ENCODE results near the gene OTX1. TPM values are rescaled to one million over a fixed set of nuclear protein-coding genes. Genes with fewer than 3 reads are reported as not detected.

OTX1 gene
- total and polyA plus RNA-seq, 9 of the 15 experiments (the other 6 are each of a cell fraction or from before 2014, with no cell fraction given) = 0.18 to 7.1 (median 0.58) TPM

DNA sequence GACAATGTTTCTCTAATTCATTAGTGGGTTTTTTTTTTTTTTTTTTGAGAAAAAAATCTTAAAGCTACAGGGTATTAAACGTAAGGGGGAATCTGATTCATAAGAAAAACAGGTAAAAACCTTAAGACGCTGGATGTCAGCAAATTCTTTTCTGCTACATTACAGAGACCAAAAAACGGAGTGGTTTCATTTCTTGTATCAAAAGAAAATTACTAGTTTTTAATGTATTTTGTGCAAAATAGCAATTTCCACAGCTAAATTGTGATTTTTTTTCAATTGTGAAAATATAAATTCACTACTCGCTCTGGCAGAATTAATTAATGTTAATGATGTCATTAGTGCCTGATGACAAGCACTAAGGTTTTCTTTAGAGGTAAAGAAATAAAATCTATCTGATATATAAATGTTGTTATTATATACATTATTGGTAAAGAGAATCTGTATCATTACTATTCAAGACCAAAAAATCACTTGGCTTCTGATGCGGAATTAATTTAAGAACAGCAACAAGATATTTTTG is 9.9 kb downstream of the OTX1 start:
- FAIRE-seq (no peak), DNase-seq (ENCODE audit: extremely low read depth in 1 of 4, low spot score in 3 of 4) (no peak), ATAC-seq (no peak)
- no TSS peak for BruUV-seq (replicated peaks)
- H3K9me3 ChIP-seq (replicated peaks; ENCODE audit: control insufficient read depth, insufficient read depth, low read depth, low read length) = peaks cover 8% of the 10 kb centered on the region; the same call in 1 of the 2 replicates
- in situ Hi-C loops (cut with MboI) = no loop called here
- H4K20me1 ChIP-seq (replicated peaks; ENCODE audit: control insufficient read depth, insufficient read depth, low read length) = no peaks in the 10 kb centered on the region
- 37% methylated on average over 5 of the region's 5 CpGs for WGBS (ENCODE audit: insufficient coverage, low coverage, missing lambda C conversion rate)
- no peak overlapping the region for H2AFZ ChIP-seq (ENCODE audit: low read depth, low read length)
- ChIA-PET CTCF (ENCODE audit: low intra/inter-chr PET ratio) (no interaction called here), POLR2A (no interaction called here)
- TF ChIP-seq POLR2A (conservative IDR thresholded peaks at IDR 0.05) = no peak
- no peak for TF ChIP-seq POLR2G (IDR thresholded peaks at IDR 0.05; ENCODE audit: low read depth, low read length)
- TF ChIP-seq, protein P1, sequence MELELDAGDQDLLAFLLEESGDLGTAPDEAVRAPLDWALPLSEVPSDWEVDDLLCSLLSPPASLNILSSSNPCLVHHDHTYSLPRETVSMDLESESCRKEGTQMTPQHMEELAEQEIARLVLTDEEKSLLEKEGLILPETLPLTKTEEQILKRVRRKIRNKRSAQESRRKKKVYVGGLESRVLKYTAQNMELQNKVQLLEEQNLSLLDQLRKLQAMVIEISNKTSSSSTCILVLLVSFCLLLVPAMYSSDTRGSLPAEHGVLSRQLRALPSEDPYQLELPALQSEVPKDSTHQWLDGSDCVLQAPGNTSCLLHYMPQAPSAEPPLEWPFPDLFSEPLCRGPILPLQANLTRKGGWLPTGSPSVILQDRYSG (tag; conservative IDR thresholded peaks at IDR 0.05; ENCODE audit: low read depth) = no peak
- H3K4me1 ChIP-seq (replicated peaks in 1 of 2; ENCODE audit: control insufficient read depth in 2 of 2, insufficient read depth in 2 of 2, low read length in 2 of 2) = no peaks in the 10 kb centered on the region
- H3K27me3 ChIP-seq (ENCODE audit: control insufficient read depth in 2 of 2, insufficient read depth in 2 of 2, low read length in 2 of 2) = no peaks in the 10 kb centered on the region
- no peak overlapping the region for H3K9ac ChIP-seq (ENCODE audit: insufficient read depth in 1 of 2, low read depth in 2 of 2, low read length in 2 of 2)
- H3K4me2 ChIP-seq (ENCODE audit: insufficient read depth, low read length) = no peak overlapping the region
- no peaks in the 10 kb centered on the region for H3K79me2 ChIP-seq (ENCODE audit: control insufficient read depth, insufficient read depth, low read length)
- peaks cover 18% of the 10 kb centered on the region; the same call in 1 of the 3 replicates for H3K36me3 ChIP-seq (ENCODE audit: control insufficient read depth, insufficient read depth, low read length)
- H3K4me3 ChIP-seq = no peak overlapping the region
- no peak overlapping the region for H3K27ac ChIP-seq (ENCODE audit: extremely low read depth, low read depth, low read length)
- intact Hi-C loops (cut with micrococcal nuclease) = no loop called here
- no peaks in the 10 kb centered on the region for H3K9me1 ChIP-seq (ENCODE audit: control insufficient read depth, insufficient read depth, low read length)

DNA sequence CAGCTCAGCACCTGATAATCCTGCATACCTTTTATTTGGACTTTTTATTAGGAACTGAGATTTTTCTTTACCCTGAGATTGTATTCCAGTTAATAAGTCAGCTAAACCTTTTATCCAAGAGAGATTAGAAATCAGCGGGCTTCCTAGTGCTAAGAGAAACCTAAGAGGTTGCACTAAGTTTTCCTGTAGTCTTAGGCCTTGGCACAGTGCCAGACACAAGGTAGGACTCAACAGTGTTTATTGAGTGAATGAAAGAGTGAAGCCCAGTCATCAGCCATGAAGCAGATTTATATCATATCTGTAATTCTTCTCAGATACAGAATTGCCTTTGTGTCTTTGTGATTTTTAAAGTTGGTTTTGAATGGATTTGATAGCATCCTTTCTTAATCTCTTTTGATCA is 13.6 kb downstream of the OTX1 start:
- ATAC-seq (no peak), DNase-seq (ENCODE audit: extremely low read depth in 1 of 4, low spot score in 3 of 4) (peak in 1 of 4 experiments; percentile 31), FAIRE-seq (no peak)
- ChIA-PET POLR2A (no interaction called here), CTCF (ENCODE audit: low intra/inter-chr PET ratio) (no interaction called here)
- TF ChIP-seq TRIM28 (IDR thresholded peaks at IDR 0.05) = no peak
- no peak for TF ChIP-seq ZNF12 (CRISPR knock-in tag; IDR thresholded peaks at IDR 0.05)
- TF ChIP-seq SMAD1 (IDR thresholded peaks at IDR 0.05; ENCODE audit: low read depth, low read length, partially characterized antibody) = peak; percentile 60
- no peak for TF ChIP-seq COPS2 (conservative IDR thresholded peaks at IDR 0.05)
- TF ChIP-seq, protein P2, sequence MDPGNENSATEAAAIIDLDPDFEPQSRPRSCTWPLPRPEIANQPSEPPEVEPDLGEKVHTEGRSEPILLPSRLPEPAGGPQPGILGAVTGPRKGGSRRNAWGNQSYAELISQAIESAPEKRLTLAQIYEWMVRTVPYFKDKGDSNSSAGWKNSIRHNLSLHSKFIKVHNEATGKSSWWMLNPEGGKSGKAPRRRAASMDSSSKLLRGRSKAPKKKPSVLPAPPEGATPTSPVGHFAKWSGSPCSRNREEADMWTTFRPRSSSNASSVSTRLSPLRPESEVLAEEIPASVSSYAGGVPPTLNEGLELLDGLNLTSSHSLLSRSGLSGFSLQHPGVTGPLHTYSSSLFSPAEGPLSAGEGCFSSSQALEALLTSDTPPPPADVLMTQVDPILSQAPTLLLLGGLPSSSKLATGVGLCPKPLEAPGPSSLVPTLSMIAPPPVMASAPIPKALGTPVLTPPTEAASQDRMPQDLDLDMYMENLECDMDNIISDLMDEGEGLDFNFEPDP (CRISPR knock-in tag; IDR thresholded peaks at IDR 0.05) = no peak
- TF ChIP-seq SRSF7 (optimal IDR thresholded peaks at IDR 0.05; ENCODE audit: low read depth, low read length) = no peak
- no peak for TF ChIP-seq ZNF134 (CRISPR knock-in tag; conservative IDR thresholded peaks at IDR 0.05)
- peak; percentile 98 for TF ChIP-seq NFIC (IDR thresholded peaks at IDR 0.05)
- no peak for TF ChIP-seq ILK (tag; IDR thresholded peaks at IDR 0.05; ENCODE audit: borderline replicate concordance, low read depth)
- TF ChIP-seq NFIX (CRISPR knock-in tag; IDR thresholded peaks at IDR 0.05; ENCODE audit: low read depth) = peak; percentile 93
- H3K36me3 ChIP-seq (ENCODE audit: control insufficient read depth, insufficient read depth, low read length) = no peaks in the 10 kb centered on the region
- no peak overlapping the region for H2AFZ ChIP-seq (ENCODE audit: low read depth, low read length)
- intact Hi-C loops (cut with micrococcal nuclease) (no loop called here), in situ Hi-C loops (cut with MboI) (no loop called here)
- no peaks in the 10 kb centered on the region for H3K9me1 ChIP-seq (ENCODE audit: control insufficient read depth, insufficient read depth, low read length)
- no peaks in the 10 kb centered on the region for H3K9me3 ChIP-seq (replicated peaks; ENCODE audit: control insufficient read depth, insufficient read depth, low read depth, low read length)
- H3K9ac ChIP-seq (ENCODE audit: insufficient read depth in 1 of 2, low read depth in 2 of 2, low read length in 2 of 2) = no peak overlapping the region
- BruUV-seq (replicated peaks) = no TSS peak
- no peak overlapping the region for H3K4me3 ChIP-seq
- no peak overlapping the region for H3K27ac ChIP-seq (ENCODE audit: extremely low read depth, low read depth, low read length)
- no peaks in the 10 kb centered on the region for H4K20me1 ChIP-seq (replicated peaks; ENCODE audit: control insufficient read depth, insufficient read depth, low read length)
- H3K4me2 ChIP-seq (ENCODE audit: insufficient read depth, low read length) = no peak overlapping the region
- WGBS (ENCODE audit: insufficient coverage, low coverage, missing lambda C conversion rate) = 0% methylated on average over 1 of the region's 1 CpG
- H3K79me2 ChIP-seq (ENCODE audit: control insufficient read depth, insufficient read depth, low read length) = no peaks in the 10 kb centered on the region
- H3K27me3 ChIP-seq (ENCODE audit: control insufficient read depth in 2 of 2, insufficient read depth in 2 of 2, low read length in 2 of 2) = peaks cover 0 to 3% of the 10 kb centered on the region in 2 experiments; a peak in 1 of 5 replicates
- H3K4me1 ChIP-seq (replicated peaks in 1 of 2; ENCODE audit: control insufficient read depth in 2 of 2, insufficient read depth in 2 of 2, low read length in 2 of 2) = no peaks in the 10 kb centered on the region
